Measurements from ENCODE around the gene EPS8L2. TPM values are rescaled to one million over a fixed set of nuclear protein-coding genes. Genes with fewer than 3 reads are reported as not detected.

Gene EPS8L2
- total and polyA plus RNA-seq, 9 of the 15 experiments (the other 6 are each of a cell fraction or from before 2014, with no cell fraction given) = 0.75 to 17.0 (median 3.7) TPM

DNA sequence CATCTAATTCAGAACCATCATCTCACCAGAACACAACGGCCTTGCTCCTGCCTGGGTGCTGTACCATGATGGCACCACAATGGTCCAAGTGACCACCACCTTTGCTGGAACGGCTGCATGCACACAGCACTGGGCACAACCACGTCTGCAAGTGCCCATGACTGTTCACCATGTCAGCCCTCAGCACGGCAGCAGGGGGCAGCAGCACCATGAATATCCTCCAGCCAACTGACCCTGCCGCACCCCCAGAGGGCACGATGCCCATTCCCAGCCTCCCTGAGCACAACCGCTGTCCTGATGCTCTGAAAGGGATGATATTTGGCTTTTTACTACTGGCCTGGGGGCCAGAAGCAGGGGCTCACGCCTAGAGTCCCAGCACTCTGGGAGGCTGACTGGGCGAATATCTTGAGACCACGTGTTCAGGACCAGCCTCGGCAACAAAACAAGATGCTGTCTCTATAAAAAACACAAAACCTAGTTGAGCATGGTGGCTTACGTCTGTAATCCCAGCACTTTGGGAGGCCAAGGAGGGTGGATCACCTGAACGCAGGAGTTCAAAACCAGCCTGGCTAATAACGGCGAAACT is 43.2 kb upstream of the EPS8L2 start (continued):
- TF ChIP-seq, protein P1, sequence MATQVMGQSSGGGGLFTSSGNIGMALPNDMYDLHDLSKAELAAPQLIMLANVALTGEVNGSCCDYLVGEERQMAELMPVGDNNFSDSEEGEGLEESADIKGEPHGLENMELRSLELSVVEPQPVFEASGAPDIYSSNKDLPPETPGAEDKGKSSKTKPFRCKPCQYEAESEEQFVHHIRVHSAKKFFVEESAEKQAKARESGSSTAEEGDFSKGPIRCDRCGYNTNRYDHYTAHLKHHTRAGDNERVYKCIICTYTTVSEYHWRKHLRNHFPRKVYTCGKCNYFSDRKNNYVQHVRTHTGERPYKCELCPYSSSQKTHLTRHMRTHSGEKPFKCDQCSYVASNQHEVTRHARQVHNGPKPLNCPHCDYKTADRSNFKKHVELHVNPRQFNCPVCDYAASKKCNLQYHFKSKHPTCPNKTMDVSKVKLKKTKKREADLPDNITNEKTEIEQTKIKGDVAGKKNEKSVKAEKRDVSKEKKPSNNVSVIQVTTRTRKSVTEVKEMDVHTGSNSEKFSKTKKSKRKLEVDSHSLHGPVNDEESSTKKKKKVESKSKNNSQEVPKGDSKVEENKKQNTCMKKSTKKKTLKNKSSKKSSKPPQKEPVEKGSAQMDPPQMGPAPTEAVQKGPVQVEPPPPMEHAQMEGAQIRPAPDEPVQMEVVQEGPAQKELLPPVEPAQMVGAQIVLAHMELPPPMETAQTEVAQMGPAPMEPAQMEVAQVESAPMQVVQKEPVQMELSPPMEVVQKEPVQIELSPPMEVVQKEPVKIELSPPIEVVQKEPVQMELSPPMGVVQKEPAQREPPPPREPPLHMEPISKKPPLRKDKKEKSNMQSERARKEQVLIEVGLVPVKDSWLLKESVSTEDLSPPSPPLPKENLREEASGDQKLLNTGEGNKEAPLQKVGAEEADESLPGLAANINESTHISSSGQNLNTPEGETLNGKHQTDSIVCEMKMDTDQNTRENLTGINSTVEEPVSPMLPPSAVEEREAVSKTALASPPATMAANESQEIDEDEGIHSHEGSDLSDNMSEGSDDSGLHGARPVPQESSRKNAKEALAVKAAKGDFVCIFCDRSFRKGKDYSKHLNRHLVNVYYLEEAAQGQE (IDR thresholded peaks at IDR 0.05; ENCODE audit: borderline replicate concordance) = peak; percentile 77
- TF ChIP-seq, protein P1 (CRISPR knock-in tag; IDR thresholded peaks at IDR 0.05; ENCODE audit: low read depth) = no peak
- TF ChIP-seq EP300 (IDR thresholded peaks at IDR 0.05; ENCODE audit: low read length) = no peak
- TF ChIP-seq RBBP5 (IDR thresholded peaks at IDR 0.05; ENCODE audit: borderline replicate concordance, insufficient read depth, low read length, poor library complexity, severe bottlenecking) = no peak
- no peak for TF ChIP-seq TAF15 (IDR thresholded peaks at IDR 0.05; ENCODE audit: low read depth, low read length)
